Activated naive CD8-positive, alpha-beta T cell treated with anti-CD3 and anti-CD28 coated beads for 36 hours (primary cell): ENCODE results near the gene PCSK4. TPM values are rescaled to one million over a fixed set of nuclear protein-coding genes. Genes with fewer than 3 reads are reported as not detected.

ENCODE experiments used
- DNase-seq: peaks from one replicate; pipeline ENCODE4 v3.0.0; 2021
- H3K27ac Mint-ChIP-seq: one replicate; pipeline ENCODE4 v1.8.0; 2022; ENCODE audit warnings: mild to moderate bottlenecking, moderate library complexity, mixed read lengths
- H3K27me3 Mint-ChIP-seq: one replicate; pipeline ENCODE4 v1.8.0; 2022; ENCODE audit warnings: mild to moderate bottlenecking, mixed read lengths
- H3K36me3 Mint-ChIP-seq: one replicate; pipeline ENCODE4 v1.8.0; 2021; ENCODE audit warnings: mild to moderate bottlenecking, mixed read lengths
- H3K4me1 Mint-ChIP-seq: one replicate; pipeline ENCODE4 v1.8.0; 2021; ENCODE audit warnings: mixed read lengths
- H3K4me3 Mint-ChIP-seq: one replicate; pipeline ENCODE4 v1.8.0; 2022; ENCODE audit warnings: mild to moderate bottlenecking, moderate library complexity, mixed read lengths
- H3K9me3 Mint-ChIP-seq: one replicate; pipeline ENCODE4 v1.8.0; 2022; ENCODE audit warnings: mixed read lengths
- total RNA-seq, 2 experiments: library from RNA; stranded (reverse); gene quantifications; one replicate each; pipeline ENCODE4 v1.2.3, GENCODE V29; 2021

PCSK4 gene
- total RNA-seq, 2 experiments from 2014 or later, result 1.5 to 1.7 TPM

DNA sequence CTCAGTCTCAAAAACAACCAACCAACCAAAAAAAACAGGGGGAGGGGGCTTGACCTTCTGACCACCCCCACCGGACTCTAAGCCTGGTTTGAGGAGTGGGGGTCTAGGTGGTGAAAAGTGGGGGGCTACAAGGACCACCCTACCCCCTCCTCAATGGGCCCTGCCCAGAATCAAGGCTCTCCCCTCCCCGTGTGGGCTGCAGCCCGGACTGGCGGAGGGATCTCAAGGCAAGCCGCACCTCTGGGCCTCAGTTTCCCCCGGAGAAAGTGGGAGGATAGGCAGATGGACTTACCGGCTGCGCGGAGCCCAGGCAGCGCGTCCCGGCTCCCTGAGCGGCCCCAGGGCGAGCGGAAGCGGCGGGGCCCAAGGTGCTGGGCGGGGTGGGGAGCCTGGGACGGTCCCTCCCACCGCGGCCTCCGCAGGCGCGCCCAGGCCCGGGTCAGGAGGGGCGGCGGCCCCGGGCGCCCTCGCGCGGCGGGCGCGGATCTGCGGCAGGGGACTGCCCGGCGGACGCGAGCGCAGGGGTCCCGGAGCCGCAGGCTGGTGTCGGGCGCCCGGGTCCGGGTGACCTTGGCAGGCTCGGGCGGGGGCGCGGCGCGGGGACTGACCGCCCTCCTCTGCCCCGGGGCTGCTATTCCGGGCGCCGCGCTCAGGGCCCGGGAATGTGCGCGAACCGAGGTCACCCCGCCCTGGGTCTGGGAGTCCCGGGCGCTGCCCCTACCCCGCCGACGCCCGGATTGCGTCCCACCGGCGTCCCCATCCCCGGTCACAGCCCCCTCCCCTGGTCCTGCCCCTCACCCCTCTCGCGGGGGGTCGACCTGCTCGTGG, 22.7 kb upstream of the PCSK4 start, which contains the start of gene ADAMTSL5:
Gene ADAMTSL5, minus strand, starts transcription at position 349 of the 828 bp plus-strand sequence. CDS start 2,076 bp downstream, outside the sequence.
- DNase-seq, result peak; percentile 82
- Mint-ChIP-seq H3K4me1 (peaks cover 4% of the 10 kb centered on the region), H3K27ac (no peak within 1 kb of the TSS), H3K36me3 (no peaks in the 10 kb centered on the region), H3K4me3 (peak within 1 kb of the TSS; percentile 68), H3K27me3 (peaks cover 25% of the 10 kb centered on the region), H3K9me3 (no peaks in the 10 kb centered on the region)

GRCh38 chr19:1511318-1512317, 21.5 kb upstream of the PCSK4 start:
- Mint-ChIP-seq H3K36me3 (no peaks in the 10 kb centered on the region), H3K9me3 (no peaks in the 10 kb centered on the region), H3K4me3 (peak overlapping the region; percentile 68), H3K4me1 (peaks cover 8% of the 10 kb centered on the region), H3K27ac (no peak overlapping the region), H3K27me3 (peaks cover 28% of the 10 kb centered on the region)
- no peak for DNase-seq

DNA sequence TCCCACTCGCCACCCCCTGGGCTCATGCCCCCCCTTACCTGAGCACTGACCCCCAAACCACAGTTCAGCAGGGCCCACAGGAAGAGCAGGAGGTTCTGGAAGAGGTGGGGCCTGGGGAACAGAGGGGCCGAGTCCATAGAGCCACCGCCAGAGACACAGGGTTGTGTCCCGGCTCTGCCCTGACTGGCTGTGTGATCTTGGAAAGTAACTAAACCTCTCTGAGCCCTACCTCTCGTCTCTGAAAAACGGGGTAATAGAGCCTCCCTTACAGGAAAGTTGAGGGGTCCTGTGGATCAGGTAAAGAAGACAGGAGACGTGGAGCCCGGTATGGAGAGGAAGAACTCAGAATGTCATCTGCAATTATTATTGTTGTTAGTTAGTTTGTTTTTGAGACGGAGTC, 20.7 kb upstream of the PCSK4 start:
- H3K36me3 Mint-ChIP-seq, result no peaks in the 10 kb centered on the region
- H3K27me3 Mint-ChIP-seq, result peaks cover 32% of the 10 kb centered on the region
- peaks cover 8% of the 10 kb centered on the region for H3K4me1 Mint-ChIP-seq
- no peak for DNase-seq
- no peak overlapping the region for H3K4me3 Mint-ChIP-seq
- no peaks in the 10 kb centered on the region for H3K9me3 Mint-ChIP-seq
- H3K27ac Mint-ChIP-seq, result no peak overlapping the region

- peaks cover 8% of the 10 kb centered on the region for H3K4me1 Mint-ChIP-seq
- H3K4me3 Mint-ChIP-seq, result no peak overlapping the region
- no peaks in the 10 kb centered on the region for H3K9me3 Mint-ChIP-seq
- no peaks in the 10 kb centered on the region for H3K36me3 Mint-ChIP-seq
- no peak for DNase-seq
- no peak overlapping the region for H3K27ac Mint-ChIP-seq
- H3K27me3 Mint-ChIP-seq, result peaks cover 35% of the 10 kb centered on the region
Observed at GRCh38 chr19:1510442-1510806, 20.3 kb upstream of the PCSK4 start.

DNA sequence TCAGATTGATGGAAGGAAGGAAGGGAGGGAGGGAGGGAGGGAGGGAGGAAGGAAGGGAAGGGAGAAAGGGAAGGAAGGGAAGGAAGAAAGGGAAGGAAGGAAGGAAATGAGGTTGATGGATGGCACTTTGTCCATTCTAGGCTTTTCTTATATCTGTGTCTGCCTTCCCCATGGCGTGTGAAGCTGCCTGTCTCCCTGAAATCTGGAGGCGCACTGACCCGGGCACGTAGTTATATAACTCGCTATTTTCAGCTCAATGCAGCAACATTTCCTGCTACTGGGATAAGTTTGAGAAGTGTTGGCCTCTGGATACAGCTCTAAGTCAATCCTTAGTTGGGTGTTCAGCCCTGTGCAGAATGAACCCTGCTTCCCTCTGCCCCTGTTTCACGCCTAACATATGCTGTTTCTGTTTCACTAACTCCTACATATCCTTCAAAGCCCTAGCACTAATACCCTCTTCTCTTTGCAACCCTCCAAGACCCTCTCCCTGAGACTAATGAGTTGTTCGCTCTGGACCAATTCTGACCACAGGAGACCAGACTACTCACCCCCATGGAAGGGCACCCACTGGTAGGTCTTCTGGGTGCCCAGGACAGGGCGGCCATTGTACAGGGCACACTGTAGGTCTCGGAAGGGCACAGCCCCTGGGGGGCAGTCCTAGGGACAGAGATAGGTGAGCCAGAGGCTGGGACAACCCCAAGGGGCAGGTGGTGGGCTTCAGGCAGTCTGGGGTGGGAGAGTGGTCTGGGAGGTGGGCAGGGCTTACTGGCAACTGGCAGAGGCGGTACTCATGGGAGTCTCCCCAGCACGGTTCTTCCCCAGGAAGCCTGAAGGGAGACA, 19.7 kb upstream of the PCSK4 start:
- DNase-seq, result no peak
- Mint-ChIP-seq H3K4me1 (peaks cover 8% of the 10 kb centered on the region), H3K27me3 (peaks cover 41% of the 10 kb centered on the region), H3K4me3 (no peak overlapping the region), H3K36me3 (no peaks in the 10 kb centered on the region), H3K9me3 (no peaks in the 10 kb centered on the region), H3K27ac (no peak overlapping the region)

DNA sequence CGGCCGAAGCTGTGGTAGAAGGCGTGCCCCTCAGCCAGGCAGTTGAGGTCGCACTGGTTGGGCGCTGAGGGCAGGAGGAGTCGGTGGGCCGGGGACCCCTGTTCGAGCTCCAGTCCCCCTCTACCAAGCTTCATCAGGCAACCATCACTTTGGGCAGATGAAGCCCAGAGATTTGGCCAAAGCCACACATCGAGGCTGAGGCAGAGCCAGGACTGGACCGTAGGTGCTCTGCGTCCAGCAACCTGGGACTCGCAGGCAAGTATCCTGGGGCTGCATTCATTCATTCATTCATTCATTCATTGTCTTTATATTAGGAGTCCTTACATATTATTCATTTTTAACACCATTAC, 18.3 kb upstream of the PCSK4 start:
- H3K36me3 Mint-ChIP-seq, result no peaks in the 10 kb centered on the region
- no peak overlapping the region for H3K27ac Mint-ChIP-seq
- DNase-seq, result no peak
- peaks cover 48% of the 10 kb centered on the region for H3K27me3 Mint-ChIP-seq
- H3K4me3 Mint-ChIP-seq, result peak overlapping the region; percentile 16
- H3K9me3 Mint-ChIP-seq, result no peaks in the 10 kb centered on the region
- H3K4me1 Mint-ChIP-seq, result peaks cover 11% of the 10 kb centered on the region

- no peaks in the 10 kb centered on the region for H3K9me3 Mint-ChIP-seq
- H3K27me3 Mint-ChIP-seq, result peaks cover 52% of the 10 kb centered on the region
- peaks cover 11% of the 10 kb centered on the region for H3K4me1 Mint-ChIP-seq
- H3K4me3 Mint-ChIP-seq, result peak overlapping the region; percentile 80
- H3K36me3 Mint-ChIP-seq, result no peaks in the 10 kb centered on the region
- peak; percentile 87 for DNase-seq
- peak overlapping the region; percentile 78 for H3K27ac Mint-ChIP-seq
Observed at GRCh38 chr19:1507763-1508506, 17.8 kb upstream of the PCSK4 start.

- Mint-ChIP-seq H3K27ac (no peak overlapping the region), H3K9me3 (no peaks in the 10 kb centered on the region), H3K36me3 (no peaks in the 10 kb centered on the region), H3K4me1 (peaks cover 10% of the 10 kb centered on the region), H3K4me3 (no peak overlapping the region), H3K27me3 (peaks cover 53% of the 10 kb centered on the region)
- DNase-seq, result no peak
Observed at GRCh38 chr19:1507192-1507660, 17.1 kb upstream of the PCSK4 start.

GRCh38 chr19:1505991-1506881, 16.1 kb upstream of the PCSK4 start:
- H3K4me1 Mint-ChIP-seq, result peaks cover 10% of the 10 kb centered on the region
- DNase-seq, result no peak
- H3K27ac Mint-ChIP-seq, result no peak overlapping the region
- H3K4me3 Mint-ChIP-seq, result no peak overlapping the region
- no peaks in the 10 kb centered on the region for H3K9me3 Mint-ChIP-seq
- H3K36me3 Mint-ChIP-seq, result no peaks in the 10 kb centered on the region
- H3K27me3 Mint-ChIP-seq, result peaks cover 50% of the 10 kb centered on the region

- no peaks in the 10 kb centered on the region for H3K36me3 Mint-ChIP-seq
- H3K27me3 Mint-ChIP-seq, result peaks cover 41% of the 10 kb centered on the region
- peaks cover 10% of the 10 kb centered on the region for H3K4me1 Mint-ChIP-seq
- DNase-seq, result no peak
- no peak overlapping the region for H3K27ac Mint-ChIP-seq
- H3K9me3 Mint-ChIP-seq, result no peaks in the 10 kb centered on the region
- no peak overlapping the region for H3K4me3 Mint-ChIP-seq
Observed at GRCh38 chr19:1505012-1505411, 14.9 kb upstream of the PCSK4 start.

DNA sequence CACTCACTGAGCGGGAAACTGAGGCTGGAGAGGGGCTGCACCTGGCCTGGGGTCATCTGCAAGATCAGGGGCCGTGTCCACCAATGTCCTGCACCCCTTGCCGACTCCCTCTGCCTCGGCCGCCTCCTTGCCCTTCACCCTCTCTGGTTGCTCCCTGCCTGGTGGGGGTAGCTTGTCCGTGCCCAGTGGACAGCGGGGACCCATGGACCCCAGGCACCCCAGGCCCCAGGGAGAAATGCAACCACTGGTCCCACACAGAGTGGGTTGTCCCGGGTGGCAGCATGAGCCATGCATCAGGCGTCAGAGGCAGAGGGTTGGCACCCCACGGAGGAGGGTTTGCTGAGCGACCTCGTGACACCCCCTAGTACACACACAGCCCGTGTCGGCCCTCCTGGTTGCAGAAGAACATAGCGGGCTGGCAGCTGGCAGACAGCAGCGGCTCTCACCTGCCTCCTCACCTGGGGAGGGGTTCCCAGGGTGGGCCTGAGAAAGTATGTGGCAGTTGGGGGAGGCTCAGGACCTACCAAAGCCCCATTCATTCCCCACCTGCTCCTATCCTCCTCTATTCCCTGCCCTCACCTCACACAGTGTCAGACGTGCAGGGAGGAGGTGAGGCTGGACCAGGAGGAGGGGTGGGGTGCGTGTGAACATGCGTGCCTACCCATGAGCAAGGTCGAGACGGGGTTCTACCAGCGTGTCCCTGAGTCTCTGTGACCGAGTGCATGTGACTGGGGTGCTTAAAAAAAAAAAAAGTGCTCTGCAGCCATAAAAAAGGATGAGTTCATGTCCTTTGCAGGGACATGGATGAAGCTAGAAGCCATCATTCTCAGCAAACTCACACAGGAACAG, 14.0 kb upstream of the PCSK4 start:
- peaks cover 37% of the 10 kb centered on the region for H3K27me3 Mint-ChIP-seq
- peaks cover 10% of the 10 kb centered on the region for H3K4me1 Mint-ChIP-seq
- no peak for DNase-seq
- H3K4me3 Mint-ChIP-seq, result no peak overlapping the region
- H3K36me3 Mint-ChIP-seq, result no peaks in the 10 kb centered on the region
- no peak overlapping the region for H3K27ac Mint-ChIP-seq
- H3K9me3 Mint-ChIP-seq, result no peaks in the 10 kb centered on the region

GRCh38 chr19:1503089-1503924, 13.2 kb upstream of the PCSK4 start:
- Mint-ChIP-seq H3K27me3 (peaks cover 37% of the 10 kb centered on the region), H3K9me3 (no peaks in the 10 kb centered on the region), H3K4me3 (no peak overlapping the region), H3K4me1 (peaks cover 10% of the 10 kb centered on the region), H3K27ac (no peak overlapping the region), H3K36me3 (no peaks in the 10 kb centered on the region)
- DNase-seq, result peak; percentile 76
